NCI-H524 treated with DMSO at 0.1 percent for 48 hours (cell line): Measurements from ENCODE around the gene RBFOX2.
"Not testable (repeated sequence)": the region's sequence is repeated elsewhere in the genome, so short reads cannot be mapped to it uniquely, and the experiment has no call there.

ENCODE experiments used
- DNase-seq: peaks from one replicate; lab custom pipeline; 2025; lab: John Stamatoyannopoulos, UW

RBFOX2 gene

GRCh38 chr22:36028646-36029405 is at the start of gene RBFOX2:
RBFOX2 (minus strand) TSS chr22:36028824; CDS start chr22:36028425, 399 bp downstream.
- peak; percentile 69 for DNase-seq

GRCh38 chr22:36077271-36077670 is 48.6 kb upstream of the RBFOX2 start:
- DNase-seq, result no peak

- no peak for DNase-seq
These were observed 47.1 kb upstream of the RBFOX2 start for GRCh38 chr22:36075724-36076123.

- no peak for DNase-seq
These were observed 46.6 kb upstream of the RBFOX2 start for GRCh38 chr22:36075230-36075629.

- DNase-seq, result no peak
These were observed 44.9 kb upstream of the RBFOX2 start for GRCh38 chr22:36073476-36073875.

GRCh38 chr22:36070645-36071044 is 42.0 kb upstream of the RBFOX2 start:
- not testable (repeated sequence) for DNase-seq

GRCh38 chr22:36069368-36069767 is 40.7 kb upstream of the RBFOX2 start:
- DNase-seq, result no peak

- peak; percentile 78 for DNase-seq
These were observed 40.2 kb upstream of the RBFOX2 start for GRCh38 chr22:36068776-36069344.

GRCh38 chr22:36067235-36067558 is 38.6 kb upstream of the RBFOX2 start:
- peak; percentile 8 for DNase-seq

GRCh38 chr22:36065775-36066544 is 37.3 kb upstream of the RBFOX2 start:
- peak; percentile 74 for DNase-seq

- no peak for DNase-seq
These were observed 36.8 kb upstream of the RBFOX2 start for GRCh38 chr22:36065462-36065774.

- no peak for DNase-seq
These were observed 35.7 kb upstream of the RBFOX2 start for GRCh38 chr22:36064358-36064757.

- DNase-seq, result no peak
These were observed 28.4 kb upstream of the RBFOX2 start for GRCh38 chr22:36056980-36057379.

- DNase-seq, result peak; percentile 75
These were observed 27.0 kb upstream of the RBFOX2 start for GRCh38 chr22:36055376-36056295.

- not testable (repeated sequence) for DNase-seq
These were observed 25.8 kb upstream of the RBFOX2 start for GRCh38 chr22:36054446-36054845.

- DNase-seq, result no peak
These were observed 24.9 kb upstream of the RBFOX2 start for GRCh38 chr22:36053242-36054147.

GRCh38 chr22:36052505-36052941 is 23.9 kb upstream of the RBFOX2 start:
- no peak for DNase-seq

- no peak for DNase-seq
These were observed 21.0 kb upstream of the RBFOX2 start for GRCh38 chr22:36049678-36049997.

- no peak for DNase-seq
These were observed 20.5 kb upstream of the RBFOX2 start for GRCh38 chr22:36048911-36049677.

- not testable (repeated sequence) for DNase-seq
These were observed 15.9 kb upstream of the RBFOX2 start for GRCh38 chr22:36044517-36044916.
